Left forelimb (tissue), 1 donor: ENCODE measurements around the gene FAM107B.
"Not testable (repeated sequence)": the region's sequence is repeated elsewhere in the genome, so short reads cannot be mapped to it uniquely, and the experiment has no call there.

Source experiments
- DNase-seq: peaks from one replicate; pipeline ENCODE4 v3.0.0-alpha.2; 2018; ENCODE audit warnings: low spot score

FAM107B gene

GRCh38 chr10:14774797-14775196 lies at the start of gene FAM107B:
TSS of gene FAM107B (minus strand) at chr10:14774897. CDS start at chr10:14774663, 234 bp downstream.
- DNase-seq = no peak

- DNase-seq = no peak
Measured at GRCh38 chr10:14823966-14824365, 49.3 kb upstream of the FAM107B start.

GRCh38 chr10:14822879-14823755 lies 48.4 kb upstream of the FAM107B start:
- DNase-seq = no peak

GRCh38 chr10:14821635-14822375 lies 47.1 kb upstream of the FAM107B start:
- DNase-seq = no peak

- DNase-seq = no peak
Measured at GRCh38 chr10:14820775-14821154, 46.1 kb upstream of the FAM107B start.

GRCh38 chr10:14820010-14820774 lies 45.5 kb upstream of the FAM107B start:
- DNase-seq = no peak

- not testable (repeated sequence) for DNase-seq
Measured at GRCh38 chr10:14816717-14817116, 42.0 kb upstream of the FAM107B start.

- no peak for DNase-seq
Measured at GRCh38 chr10:14815681-14816080, 41.0 kb upstream of the FAM107B start.

- DNase-seq = no peak
Measured at GRCh38 chr10:14812271-14812670, 37.6 kb upstream of the FAM107B start.

GRCh38 chr10:14810969-14811953 lies 36.6 kb upstream of the FAM107B start:
- no peak for DNase-seq

GRCh38 chr10:14806318-14806717 lies 31.6 kb upstream of the FAM107B start:
- DNase-seq = no peak

GRCh38 chr10:14803827-14804226 lies 29.1 kb upstream of the FAM107B start:
- DNase-seq = no peak

- DNase-seq = no peak
Measured at GRCh38 chr10:14801723-14802122, 27.0 kb upstream of the FAM107B start.

GRCh38 chr10:14800397-14800796 lies 25.7 kb upstream of the FAM107B start:
- no peak for DNase-seq

GRCh38 chr10:14798636-14799035 lies 23.9 kb upstream of the FAM107B start:
- no peak for DNase-seq

GRCh38 chr10:14787938-14788337 lies 13.2 kb upstream of the FAM107B start:
- no peak for DNase-seq

- DNase-seq = no peak
Measured at GRCh38 chr10:14784459-14785055, 9.9 kb upstream of the FAM107B start.

- DNase-seq = no peak
Measured at GRCh38 chr10:14782691-14783363, 8.1 kb upstream of the FAM107B start.

- DNase-seq = no peak
Measured at GRCh38 chr10:14781763-14782162, 7.1 kb upstream of the FAM107B start.

GRCh38 chr10:14779001-14779651 lies 4.4 kb upstream of the FAM107B start:
- no peak for DNase-seq
